GM19043 (cell line): ENCODE measurements around the gene RRP1.

Source experiments
- ATAC-seq: cut with Tn5 transposase; IDR thresholded peaks from one replicate; pipeline ENCODE4 v1.9.1; 2021; ENCODE audit warnings: low read depth; ENCODE audit not compliant: unreplicated experiment

The RRP1 gene

GRCh38 chr21:43758111-43758641, 31.2 kb upstream of the RRP1 start:
- no peak for ATAC-seq

- ATAC-seq: no peak
These were observed 30.6 kb upstream of the RRP1 start for GRCh38 chr21:43758811-43759210.

- no peak for ATAC-seq
These were observed 29.7 kb upstream of the RRP1 start for GRCh38 chr21:43759651-43760050.

- ATAC-seq: no peak
These were observed 28.9 kb upstream of the RRP1 start for GRCh38 chr21:43760391-43760958.

GRCh38 chr21:43761886-43762285, 27.5 kb upstream of the RRP1 start:
- ATAC-seq: no peak

- no peak for ATAC-seq
These were observed 26.9 kb upstream of the RRP1 start for GRCh38 chr21:43762303-43763128.

GRCh38 chr21:43763901-43764523, 25.4 kb upstream of the RRP1 start:
- no peak for ATAC-seq

GRCh38 chr21:43764576-43765495, 24.5 kb upstream of the RRP1 start:
- no peak for ATAC-seq

GRCh38 chr21:43766734-43767497, 22.5 kb upstream of the RRP1 start:
- ATAC-seq: no peak

- ATAC-seq: no peak
These were observed 21.8 kb upstream of the RRP1 start for GRCh38 chr21:43767498-43767983.

- ATAC-seq: no peak
These were observed 21.2 kb upstream of the RRP1 start for GRCh38 chr21:43767984-43768867.

GRCh38 chr21:43768868-43769167, 20.6 kb upstream of the RRP1 start:
- no peak for ATAC-seq

- ATAC-seq: no peak
These were observed 19.9 kb upstream of the RRP1 start for GRCh38 chr21:43769325-43769958.

GRCh38 chr21:43770066-43770655, 19.2 kb upstream of the RRP1 start:
- ATAC-seq: no peak

- no peak for ATAC-seq
These were observed 18.1 kb upstream of the RRP1 start for GRCh38 chr21:43771199-43771675.

- ATAC-seq: no peak
These were observed 17.5 kb upstream of the RRP1 start for GRCh38 chr21:43771698-43772424.

GRCh38 chr21:43772425-43772821, 17.0 kb upstream of the RRP1 start:
- ATAC-seq: no peak
